ENCODE results near the gene PPIP5K1.

The PPIP5K1 gene

GRCh38 chr15:43552986-43553385, 37.0 kb downstream of the PPIP5K1 start:
- TF ChIP-seq MYC (IDR thresholded peaks at IDR 0.05; ENCODE audit: low read depth, low read length) (no peak), POLR2A (IDR thresholded peaks at IDR 0.05; ENCODE audit: extremely low read depth, insufficient read length) (no peak), MAX (IDR thresholded peaks at IDR 0.05; ENCODE audit: low read depth, low read length) (no peak), CTCF (IDR thresholded peaks at IDR 0.05; ENCODE audit: low read depth, low read length) (no peak)
- DNase-seq (ENCODE audit: low read depth): no peak
- H3K4me3 ChIP-seq (ENCODE audit: low read depth, low read length): no peak overlapping the region

- no peak for TF ChIP-seq MAX (IDR thresholded peaks at IDR 0.05; ENCODE audit: low read depth, low read length)
- no peak for TF ChIP-seq POLR2A (IDR thresholded peaks at IDR 0.05; ENCODE audit: extremely low read depth, insufficient read length)
- TF ChIP-seq CTCF (IDR thresholded peaks at IDR 0.05; ENCODE audit: low read depth, low read length): no peak
- no peak for TF ChIP-seq MYC (IDR thresholded peaks at IDR 0.05; ENCODE audit: low read depth, low read length)
- no peak overlapping the region for H3K4me3 ChIP-seq (ENCODE audit: low read depth, low read length)
- no peak for DNase-seq (ENCODE audit: low read depth)
Measured at GRCh38 chr15:43552256-43552655, 37.8 kb downstream of the PPIP5K1 start.

- H3K4me3 ChIP-seq (ENCODE audit: low read depth, low read length): no peak overlapping the region
- TF ChIP-seq MAX (IDR thresholded peaks at IDR 0.05; ENCODE audit: low read depth, low read length) (no peak), CTCF (IDR thresholded peaks at IDR 0.05; ENCODE audit: low read depth, low read length) (no peak), MYC (IDR thresholded peaks at IDR 0.05; ENCODE audit: low read depth, low read length) (no peak), POLR2A (IDR thresholded peaks at IDR 0.05; ENCODE audit: extremely low read depth, insufficient read length) (no peak)
- DNase-seq (ENCODE audit: low read depth): no peak
Measured at GRCh38 chr15:43550527-43551363, 39.3 kb downstream of the PPIP5K1 start.

- TF ChIP-seq MAX (IDR thresholded peaks at IDR 0.05; ENCODE audit: low read depth, low read length) (no peak), CTCF (IDR thresholded peaks at IDR 0.05; ENCODE audit: low read depth, low read length) (no peak), POLR2A (IDR thresholded peaks at IDR 0.05; ENCODE audit: extremely low read depth, insufficient read length) (no peak), MYC (IDR thresholded peaks at IDR 0.05; ENCODE audit: low read depth, low read length) (no peak)
- no peak for DNase-seq (ENCODE audit: low read depth)
- H3K4me3 ChIP-seq (ENCODE audit: low read depth, low read length): no peak overlapping the region
Measured at GRCh38 chr15:43547539-43547938, 42.5 kb downstream of the PPIP5K1 start.

- H3K4me3 ChIP-seq (ENCODE audit: low read depth, low read length): no peak overlapping the region
- no peak for DNase-seq (ENCODE audit: low read depth)
- no peak for TF ChIP-seq MYC (IDR thresholded peaks at IDR 0.05; ENCODE audit: low read depth, low read length)
- no peak for TF ChIP-seq CTCF (IDR thresholded peaks at IDR 0.05; ENCODE audit: low read depth, low read length)
- no peak for TF ChIP-seq MAX (IDR thresholded peaks at IDR 0.05; ENCODE audit: low read depth, low read length)
- TF ChIP-seq POLR2A (IDR thresholded peaks at IDR 0.05; ENCODE audit: extremely low read depth, insufficient read length): no peak
Measured at GRCh38 chr15:43545426-43545825, 44.6 kb downstream of the PPIP5K1 start.

All from NB4 (cell line).